GM23338 (cell line): ENCODE results near the gene EDIL3. TPM values are rescaled to one million over a fixed set of nuclear protein-coding genes. Genes with fewer than 3 reads are reported as not detected.

Experiments used
- ATAC-seq: fragments of 200-7000 bp; cut with Tn5 transposase; 3 replicates; pipeline ENCODE4 v1.9.1; 2020
- DNase-seq: peaks from one replicate; pipeline ENCODE4 v3.0.0-alpha.2; 2015; ENCODE audit warnings: low spot score
- H2AFZ ChIP-seq: fragments of 200-600 bp; sonication (generic); 2 replicates; pipeline ENCODE4 v1.8.0; 2016; ENCODE audit warnings: antibody characterized with exemption, mild to moderate bottlenecking, moderate library complexity
- H3F3A ChIP-seq: fragments of 200-600 bp; sonication (generic); replicated peaks from 2 replicates; pipeline ENCODE4 v1.8.0; 2017; ENCODE audit warnings: antibody characterized with exemption, mixed run types, low read depth
- H3K27ac ChIP-seq: fragments of 200-600 bp; sonication (generic); 2 replicates; pipeline ENCODE4 v1.6.1; 2016; ENCODE audit warnings: low read depth
- H3K27me3 ChIP-seq: fragments of 200-600 bp; sonication (generic); 2 replicates; pipeline ENCODE4 v1.8.0; 2016; ENCODE audit warnings: mild to moderate bottlenecking, mixed run types, moderate library complexity; ENCODE audit not compliant: insufficient read depth
- H3K36me3 ChIP-seq: fragments of 200-600 bp; sonication (generic); 2 replicates; pipeline ENCODE4 v1.8.0; 2016; ENCODE audit warnings: mild to moderate bottlenecking; ENCODE audit not compliant: insufficient read depth
- H3K4me1 ChIP-seq: fragments of 200-600 bp; sonication (generic); 2 replicates; pipeline ENCODE4 v1.8.0; 2016; ENCODE audit warnings: mild to moderate bottlenecking, moderate library complexity; ENCODE audit not compliant: insufficient read depth
- H3K4me2 ChIP-seq: fragments of 200-600 bp; sonication (generic); 2 replicates; pipeline ENCODE4 v1.7.1; 2017; ENCODE audit warnings: mixed run types
- H3K4me3 ChIP-seq: fragments of 200-600 bp; sonication (generic); 2 replicates; pipeline ENCODE4 v1.6.1; 2016; ENCODE audit warnings: mixed run types
- H3K79me2 ChIP-seq: fragments of 200-600 bp; sonication (generic); replicated peaks from 2 replicates; pipeline ENCODE4 v1.8.0; 2017; ENCODE audit warnings: mild to moderate bottlenecking; ENCODE audit not compliant: insufficient read depth
- H3K9me2 ChIP-seq: fragments of 200-600 bp; sonication (generic); 2 replicates; pipeline ENCODE4 v1.8.0; 2017; ENCODE audit not compliant: insufficient read depth
- H4K20me1 ChIP-seq: fragments of 200-600 bp; sonication (generic); replicated peaks from 2 replicates; pipeline ENCODE4 v1.8.0; 2017; ENCODE audit warnings: mild to moderate bottlenecking; ENCODE audit not compliant: insufficient read depth
- H3K27ac Mint-ChIP-seq: 2 replicates; pipeline ENCODE4 v1.8.0; 2020; ENCODE audit warnings: inconsistent platforms, mild to moderate bottlenecking, moderate library complexity, mixed read lengths
- H3K27me3 Mint-ChIP-seq: 3 replicates; pipeline ENCODE4 v1.8.0; 2022; ENCODE audit warnings: low read depth, mild to moderate bottlenecking, moderate library complexity, mixed read lengths, inconsistent platforms; ENCODE audit not compliant: insufficient read depth, poor library complexity
- H3K36me3 Mint-ChIP-seq: 3 replicates; pipeline ENCODE4 v1.8.0; 2021; ENCODE audit warnings: low read depth, mild to moderate bottlenecking, inconsistent platforms, moderate library complexity, mixed read lengths
- H3K4me1 Mint-ChIP-seq: 3 replicates; pipeline ENCODE4 v1.8.0; 2020; ENCODE audit warnings: mild to moderate bottlenecking, inconsistent platforms, mixed read lengths
- H3K4me3 Mint-ChIP-seq: 3 replicates; pipeline ENCODE4 v1.8.0; 2021; ENCODE audit warnings: moderate library complexity, mild to moderate bottlenecking, inconsistent platforms, mixed read lengths
- H3K9me3 Mint-ChIP-seq: 3 replicates; pipeline ENCODE4 v1.8.0; 2020; ENCODE audit warnings: moderate library complexity, mild to moderate bottlenecking, inconsistent platforms, mixed read lengths
- CREB1 ChIP-seq: fragments of 250-450 bp; sonication (Bioruptor Pico); IDR thresholded peaks from 2 replicates; pipeline ENCODE4 v1.5.0; 2020; ENCODE audit warnings: low read depth, mild to moderate bottlenecking, moderate library complexity
- EZH2phosphoT487 ChIP-seq: fragments of 200-600 bp; sonication (generic); IDR thresholded peaks from one replicate; pipeline ENCODE4 v1.8.1; 2018; ENCODE audit warnings: antibody characterized with exemption; ENCODE audit not compliant: unreplicated experiment
- JUNB ChIP-seq: IDR thresholded peaks from one replicate; pipeline ENCODE4 v1.6.1; 2016; ENCODE audit warnings: antibody characterized with exemption; ENCODE audit not compliant: unreplicated experiment
- POLR2AphosphoS5 ChIP-seq: IDR thresholded peaks from 2 replicates; pipeline ENCODE4 v1.6.1; 2016; ENCODE audit warnings: antibody characterized with exemption, low read depth
- ZNF114 ChIP-seq: fragments of 250-450 bp; sonication (Bioruptor Pico); IDR thresholded peaks from 2 replicates; pipeline ENCODE4 v1.5.0; 2020; ENCODE audit warnings: mild to moderate bottlenecking, moderate library complexity
- ZNF331 ChIP-seq: fragments of 250-450 bp; sonication (Bioruptor Pico); IDR thresholded peaks from 2 replicates; pipeline ENCODE4 v1.5.0; 2020; ENCODE audit warnings: low read depth, mild to moderate bottlenecking, moderate library complexity
- polyA plus RNA-seq: library from polyadenylated mRNA; unstranded; fragments of >200 nt; fragmentation: Nextera tagmentation; extraction: Ambion mirVana; gene quantifications from 2 replicates; pipeline ENCODE4 v1.2.1, GENCODE V29; 2016
- total RNA-seq: library from RNA; depleted of rRNA; stranded (reverse); fragments of >200 nt; shearing (Covaris generic); gene quantifications from 2 replicates; pipeline ENCODE4 v1.2.3, GENCODE V29; 2014
- TF ChIP-seq, protein P1 (sequence below), 2 experiments: fragments of 200-600 bp in 1 of 2; sonication (generic) in 1 of 2; conservative IDR thresholded peaks; 2 replicates each; pipeline versions ENCODE4 v1.5.1 to v1.6.1; 2016 to 2017; ENCODE audit warnings: antibody characterized with exemption in 2 of 2, low read depth in 2 of 2, mild to moderate bottlenecking in 2 of 2, moderate library complexity in 1 of 2
- TF ChIP-seq, protein P2 (sequence below): IDR thresholded peaks from 2 replicates; pipeline ENCODE4 v1.6.1; 2016; ENCODE audit warnings: antibody characterized with exemption
- TF ChIP-seq, protein P3 (sequence below): IDR thresholded peaks from one replicate; pipeline ENCODE4 v1.6.1; 2018; ENCODE audit warnings: antibody characterized with exemption; ENCODE audit not compliant: unreplicated experiment

EDIL3 gene
- total and polyA plus RNA-seq, 2 experiments from 2014 or later = 43.3 to 61.9 TPM

DNA sequence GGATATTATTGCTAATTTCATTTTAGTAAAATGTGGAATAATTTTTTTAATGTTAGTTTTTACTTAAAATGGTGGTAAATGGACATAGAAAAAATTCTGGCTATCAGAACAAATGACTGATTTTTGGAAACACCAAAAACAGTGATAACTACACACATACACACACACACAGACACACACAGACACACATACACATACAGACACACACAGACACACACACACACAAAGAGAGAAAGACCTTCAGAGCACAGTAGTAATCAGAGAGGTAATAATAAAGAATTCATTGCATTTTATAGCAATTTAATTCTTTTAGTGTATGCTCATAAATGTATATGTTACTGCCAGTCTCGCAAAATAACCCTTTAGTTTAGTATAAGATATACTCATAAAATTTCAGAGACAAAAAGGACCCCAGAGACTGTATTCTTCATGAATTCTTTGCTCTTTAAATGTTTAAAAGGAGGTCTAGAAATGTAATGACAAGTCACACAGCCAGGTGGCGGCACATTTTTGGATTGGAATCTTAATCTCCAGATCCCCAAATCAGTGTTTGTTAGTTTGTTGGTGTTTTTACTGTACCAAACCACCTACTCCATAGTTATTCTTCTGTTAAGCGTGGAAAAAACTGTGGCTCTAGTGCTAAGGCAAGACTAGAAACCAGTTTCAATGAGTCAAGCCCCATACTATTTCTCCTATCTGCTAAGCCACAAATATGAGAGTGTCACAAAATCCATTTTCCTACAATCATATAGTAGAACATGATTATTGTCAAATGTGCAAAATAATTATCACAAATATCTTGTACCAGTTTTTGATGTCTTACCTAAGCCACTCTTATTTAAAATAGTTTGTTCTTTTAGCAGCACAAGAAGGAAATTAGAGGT is 109.9 kb downstream of the EDIL3 start:
- H3K4me1 ChIP-seq = peaks cover 22% of the 10 kb centered on the region; the same call in 1 of the 2 replicates
- no peak overlapping the region for H3K27ac ChIP-seq
- no peaks in the 10 kb centered on the region for H3K79me2 ChIP-seq
- no peak overlapping the region for H3K4me3 ChIP-seq
- Mint-ChIP-seq H3K27me3 (peaks cover 2% of the 10 kb centered on the region), H3K36me3 (no peaks in the 10 kb centered on the region), H3K4me1 (peaks cover 29% of the 10 kb centered on the region), H3K9me3 (no peaks in the 10 kb centered on the region), H3K4me3 (no peak overlapping the region), H3K27ac (peak overlapping the region; percentile 86; the same call in 1 of the 2 replicates)
- H3K4me2 ChIP-seq = no peak overlapping the region
- H2AFZ ChIP-seq = no peak overlapping the region
- H3K9me2 ChIP-seq = no peaks in the 10 kb centered on the region
- no peaks in the 10 kb centered on the region for H3F3A ChIP-seq
- no peaks in the 10 kb centered on the region for H3K36me3 ChIP-seq
- TF ChIP-seq, protein P1, sequence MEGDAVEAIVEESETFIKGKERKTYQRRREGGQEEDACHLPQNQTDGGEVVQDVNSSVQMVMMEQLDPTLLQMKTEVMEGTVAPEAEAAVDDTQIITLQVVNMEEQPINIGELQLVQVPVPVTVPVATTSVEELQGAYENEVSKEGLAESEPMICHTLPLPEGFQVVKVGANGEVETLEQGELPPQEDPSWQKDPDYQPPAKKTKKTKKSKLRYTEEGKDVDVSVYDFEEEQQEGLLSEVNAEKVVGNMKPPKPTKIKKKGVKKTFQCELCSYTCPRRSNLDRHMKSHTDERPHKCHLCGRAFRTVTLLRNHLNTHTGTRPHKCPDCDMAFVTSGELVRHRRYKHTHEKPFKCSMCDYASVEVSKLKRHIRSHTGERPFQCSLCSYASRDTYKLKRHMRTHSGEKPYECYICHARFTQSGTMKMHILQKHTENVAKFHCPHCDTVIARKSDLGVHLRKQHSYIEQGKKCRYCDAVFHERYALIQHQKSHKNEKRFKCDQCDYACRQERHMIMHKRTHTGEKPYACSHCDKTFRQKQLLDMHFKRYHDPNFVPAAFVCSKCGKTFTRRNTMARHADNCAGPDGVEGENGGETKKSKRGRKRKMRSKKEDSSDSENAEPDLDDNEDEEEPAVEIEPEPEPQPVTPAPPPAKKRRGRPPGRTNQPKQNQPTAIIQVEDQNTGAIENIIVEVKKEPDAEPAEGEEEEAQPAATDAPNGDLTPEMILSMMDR (conservative IDR thresholded peaks at IDR 0.05; ENCODE audit: low read depth in 2 of 2) = peak; percentile 69 to 84
- TF ChIP-seq CREB1 (CRISPR knock-in tag) (no peak), ZNF114 (CRISPR knock-in tag) (no peak), POLR2AphosphoS5 (no peak), JUNB (no peak), ZNF331 (no peak), EZH2phosphoT487 (no peak)
- TF ChIP-seq, protein P2, sequence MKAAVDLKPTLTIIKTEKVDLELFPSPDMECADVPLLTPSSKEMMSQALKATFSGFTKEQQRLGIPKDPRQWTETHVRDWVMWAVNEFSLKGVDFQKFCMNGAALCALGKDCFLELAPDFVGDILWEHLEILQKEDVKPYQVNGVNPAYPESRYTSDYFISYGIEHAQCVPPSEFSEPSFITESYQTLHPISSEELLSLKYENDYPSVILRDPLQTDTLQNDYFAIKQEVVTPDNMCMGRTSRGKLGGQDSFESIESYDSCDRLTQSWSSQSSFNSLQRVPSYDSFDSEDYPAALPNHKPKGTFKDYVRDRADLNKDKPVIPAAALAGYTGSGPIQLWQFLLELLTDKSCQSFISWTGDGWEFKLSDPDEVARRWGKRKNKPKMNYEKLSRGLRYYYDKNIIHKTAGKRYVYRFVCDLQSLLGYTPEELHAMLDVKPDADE = no peak
- TF ChIP-seq, protein P3, sequence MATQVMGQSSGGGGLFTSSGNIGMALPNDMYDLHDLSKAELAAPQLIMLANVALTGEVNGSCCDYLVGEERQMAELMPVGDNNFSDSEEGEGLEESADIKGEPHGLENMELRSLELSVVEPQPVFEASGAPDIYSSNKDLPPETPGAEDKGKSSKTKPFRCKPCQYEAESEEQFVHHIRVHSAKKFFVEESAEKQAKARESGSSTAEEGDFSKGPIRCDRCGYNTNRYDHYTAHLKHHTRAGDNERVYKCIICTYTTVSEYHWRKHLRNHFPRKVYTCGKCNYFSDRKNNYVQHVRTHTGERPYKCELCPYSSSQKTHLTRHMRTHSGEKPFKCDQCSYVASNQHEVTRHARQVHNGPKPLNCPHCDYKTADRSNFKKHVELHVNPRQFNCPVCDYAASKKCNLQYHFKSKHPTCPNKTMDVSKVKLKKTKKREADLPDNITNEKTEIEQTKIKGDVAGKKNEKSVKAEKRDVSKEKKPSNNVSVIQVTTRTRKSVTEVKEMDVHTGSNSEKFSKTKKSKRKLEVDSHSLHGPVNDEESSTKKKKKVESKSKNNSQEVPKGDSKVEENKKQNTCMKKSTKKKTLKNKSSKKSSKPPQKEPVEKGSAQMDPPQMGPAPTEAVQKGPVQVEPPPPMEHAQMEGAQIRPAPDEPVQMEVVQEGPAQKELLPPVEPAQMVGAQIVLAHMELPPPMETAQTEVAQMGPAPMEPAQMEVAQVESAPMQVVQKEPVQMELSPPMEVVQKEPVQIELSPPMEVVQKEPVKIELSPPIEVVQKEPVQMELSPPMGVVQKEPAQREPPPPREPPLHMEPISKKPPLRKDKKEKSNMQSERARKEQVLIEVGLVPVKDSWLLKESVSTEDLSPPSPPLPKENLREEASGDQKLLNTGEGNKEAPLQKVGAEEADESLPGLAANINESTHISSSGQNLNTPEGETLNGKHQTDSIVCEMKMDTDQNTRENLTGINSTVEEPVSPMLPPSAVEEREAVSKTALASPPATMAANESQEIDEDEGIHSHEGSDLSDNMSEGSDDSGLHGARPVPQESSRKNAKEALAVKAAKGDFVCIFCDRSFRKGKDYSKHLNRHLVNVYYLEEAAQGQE = no peak
- no peaks in the 10 kb centered on the region for H4K20me1 ChIP-seq
- no peaks in the 10 kb centered on the region for H3K27me3 ChIP-seq
- ATAC-seq (no peak), DNase-seq (peak; percentile 79)
